HG02973 (cell line): ENCODE measurements around the gene TMEM17.

ENCODE experiments used
- ATAC-seq: cut with Tn5 transposase; IDR thresholded peaks from one replicate; pipeline ENCODE4 v1.9.1; 2021; ENCODE audit warnings: moderate library complexity; ENCODE audit not compliant: unreplicated experiment

The TMEM17 gene

GRCh38 chr2:62458206-62458641 is 47.8 kb downstream of the TMEM17 start:
- ATAC-seq, result no peak

- ATAC-seq, result no peak
Observed at GRCh38 chr2:62457556-62457955, 48.4 kb downstream of the TMEM17 start.

- peak; percentile 84 for ATAC-seq
Observed at GRCh38 chr2:62456721-62457539, 49.1 kb downstream of the TMEM17 start.

- ATAC-seq, result no peak
Observed at GRCh38 chr2:62455957-62456692, 49.9 kb downstream of the TMEM17 start.

GRCh38 chr2:62453955-62454354 is 52.0 kb downstream of the TMEM17 start:
- ATAC-seq, result no peak

- no peak for ATAC-seq
Observed at GRCh38 chr2:62452701-62453454, 53.1 kb downstream of the TMEM17 start.

GRCh38 chr2:62450716-62451191 is 55.2 kb downstream of the TMEM17 start:
- no peak for ATAC-seq
